Astrocyte (in vitro differentiated cells and primary cell): ENCODE measurements around the gene GH1. TPM values are rescaled to one million over a fixed set of nuclear protein-coding genes. Genes with fewer than 3 reads are reported as not detected.

Experiments used
- DNase-seq: peaks from one replicate; pipeline ENCODE4 v3.0.0-alpha.2; 2010; ENCODE audit warnings: low read depth
- FAIRE-seq: peaks from 2 replicates; lab custom pipeline; 2011; peaks lifted over from hg19 to GRCh38; lab: Jason Lieb, UNC
- H2AFZ ChIP-seq: 2 replicates; pipeline ENCODE4 v1.6.0; 2012; ENCODE audit warnings: low read depth, low read length, inconsistent platforms
- H3K27ac ChIP-seq: 2 replicates; pipeline ENCODE4 v1.5.1; 2011; ENCODE audit warnings: low read depth, low read length, inconsistent platforms
- H3K27me3 ChIP-seq: 2 replicates; pipeline ENCODE4 v1.6.0; 2011; ENCODE audit warnings: low read length, inconsistent platforms; ENCODE audit not compliant: insufficient read depth
- H3K36me3 ChIP-seq: 2 replicates; pipeline ENCODE4 v1.5.1; 2011; ENCODE audit warnings: low read length, inconsistent platforms; ENCODE audit not compliant: insufficient read depth
- H3K4me1 ChIP-seq: 2 replicates; pipeline ENCODE4 v1.5.1; 2011; ENCODE audit warnings: low read length, inconsistent platforms; ENCODE audit not compliant: insufficient read depth
- H3K4me2 ChIP-seq: 2 replicates; pipeline ENCODE4 v1.6.0; 2012; ENCODE audit warnings: low read length, inconsistent platforms
- H3K4me3 ChIP-seq: 2 replicates; pipeline ENCODE4 v1.5.1; 2011; ENCODE audit warnings: low read depth, mild to moderate bottlenecking, low read length, inconsistent platforms; ENCODE audit not compliant: insufficient read depth
- H3K79me2 ChIP-seq: 2 replicates; pipeline ENCODE4 v1.6.0; 2012; ENCODE audit warnings: mild to moderate bottlenecking, low read length, inconsistent platforms; ENCODE audit not compliant: insufficient read depth
- H3K9ac ChIP-seq: 2 replicates; pipeline ENCODE4 v1.6.0; 2012; ENCODE audit warnings: mild to moderate bottlenecking, low read length, inconsistent platforms
- H3K9me3 ChIP-seq: 2 replicates; pipeline ENCODE4 v1.5.1; 2012; ENCODE audit warnings: low read depth, mild to moderate bottlenecking, low read length, inconsistent platforms; ENCODE audit not compliant: insufficient read depth
- H4K20me1 ChIP-seq: 2 replicates; pipeline ENCODE4 v1.6.0; 2012; ENCODE audit warnings: low read length, inconsistent platforms; ENCODE audit not compliant: insufficient read depth
- H3K27ac Mint-ChIP-seq: one replicate; pipeline ENCODE4 v1.8.0; 2021; ENCODE audit warnings: mild to moderate bottlenecking, mixed read lengths; ENCODE audit not compliant: unreplicated experiment
- H3K27me3 Mint-ChIP-seq: one replicate; pipeline ENCODE4 v1.8.0; 2021; ENCODE audit warnings: low read depth, mixed read lengths; ENCODE audit not compliant: unreplicated experiment
- H3K36me3 Mint-ChIP-seq: one replicate; pipeline ENCODE4 v1.8.0; 2021; ENCODE audit warnings: low read depth, mixed read lengths; ENCODE audit not compliant: unreplicated experiment
- H3K4me1 Mint-ChIP-seq: one replicate; pipeline ENCODE4 v1.8.0; 2021; ENCODE audit warnings: low read depth, mixed read lengths; ENCODE audit not compliant: unreplicated experiment
- H3K4me3 Mint-ChIP-seq: one replicate; pipeline ENCODE4 v1.8.0; 2021; ENCODE audit warnings: mild to moderate bottlenecking, moderate library complexity, mixed read lengths; ENCODE audit not compliant: unreplicated experiment
- H3K9me3 Mint-ChIP-seq: one replicate; pipeline ENCODE4 v1.8.0; 2021; ENCODE audit warnings: mild to moderate bottlenecking, mixed read lengths; ENCODE audit not compliant: unreplicated experiment
- CTCF ChIP-seq: IDR thresholded peaks from 2 replicates; pipeline ENCODE4 v1.5.1; 2011; ENCODE audit warnings: low read depth, mild to moderate bottlenecking, inconsistent platforms, low read length, moderate library complexity; ENCODE audit not compliant: insufficient read depth
- EZH2 ChIP-seq: IDR thresholded peaks from 2 replicates; pipeline ENCODE4 v1.6.1; 2012; ENCODE audit warnings: mild to moderate bottlenecking, low read length, inconsistent platforms; ENCODE audit not compliant: insufficient read depth
- total RNA-seq: library from RNA; stranded (reverse); gene quantifications from 2 replicates; pipeline ENCODE4 v1.2.1, GENCODE V29; 2021

The GH1 gene
- total RNA-seq, 1 donor from 2014 or later, result not detected

- Histone ChIP-seq H3K4me3 (no peak overlapping the region), H2AFZ (no peak overlapping the region), H3K27me3 (peaks cover 5% of the 10 kb centered on the region), H3K36me3 (no peaks in the 10 kb centered on the region), H3K4me1 (no peaks in the 10 kb centered on the region), H3K9ac (no peak overlapping the region), H3K27ac (no peak overlapping the region), H3K9me3 (no peaks in the 10 kb centered on the region), H3K4me2 (no peak overlapping the region), H4K20me1 (no peaks in the 10 kb centered on the region), H3K79me2 (no peaks in the 10 kb centered on the region)
- no peaks in the 10 kb centered on the region for H3K36me3 Mint-ChIP-seq
- peaks cover 21% of the 10 kb centered on the region for H3K27me3 Mint-ChIP-seq
- DNase-seq, result no peak
- no peak overlapping the region for H3K4me3 Mint-ChIP-seq
- TF ChIP-seq CTCF (no peak), EZH2 (no peak)
- H3K9me3 Mint-ChIP-seq, result no peaks in the 10 kb centered on the region
- no peaks in the 10 kb centered on the region for H3K4me1 Mint-ChIP-seq
- no peak overlapping the region for H3K27ac Mint-ChIP-seq
- FAIRE-seq, result no peak
Observed at GRCh38 chr17:63934183-63935112, 15.8 kb upstream of the GH1 start.

DNA sequence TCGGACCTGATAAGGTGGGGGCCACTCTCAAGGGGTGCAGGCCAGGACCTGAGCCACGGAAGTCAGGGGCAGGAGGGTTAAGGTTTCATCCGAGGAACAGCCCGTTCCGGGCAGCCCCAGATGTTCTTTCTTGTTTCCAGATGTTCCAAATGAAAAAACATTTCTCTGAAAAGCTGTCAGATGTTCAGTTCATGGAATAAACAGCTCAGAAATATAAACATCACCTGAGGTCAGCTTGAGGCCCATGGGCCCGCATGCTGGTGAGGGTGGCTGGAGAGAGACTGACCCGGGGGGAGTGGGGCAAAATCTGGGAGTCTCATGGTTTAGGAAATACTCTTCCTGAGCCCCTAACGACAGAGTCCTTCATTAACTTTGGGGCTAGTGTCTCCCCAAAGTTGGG is 15.0 kb upstream of the GH1 start:
- no peaks in the 10 kb centered on the region for H3K36me3 Mint-ChIP-seq
- TF ChIP-seq EZH2 (no peak), CTCF (no peak)
- no peak overlapping the region for H3K4me2 ChIP-seq
- H3K9ac ChIP-seq, result no peak overlapping the region
- H2AFZ ChIP-seq, result no peak overlapping the region
- no peaks in the 10 kb centered on the region for H3K36me3 ChIP-seq
- H3K9me3 ChIP-seq, result no peaks in the 10 kb centered on the region
- no peaks in the 10 kb centered on the region for H3K79me2 ChIP-seq
- H3K27me3 ChIP-seq, result peaks cover 5% of the 10 kb centered on the region
- H3K4me1 ChIP-seq, result no peaks in the 10 kb centered on the region
- H3K9me3 Mint-ChIP-seq, result no peaks in the 10 kb centered on the region
- no peaks in the 10 kb centered on the region for H3K4me1 Mint-ChIP-seq
- H3K4me3 ChIP-seq, result no peak overlapping the region
- H3K4me3 Mint-ChIP-seq, result no peak overlapping the region
- H3K27me3 Mint-ChIP-seq, result peaks cover 17% of the 10 kb centered on the region
- DNase-seq, result no peak
- no peaks in the 10 kb centered on the region for H4K20me1 ChIP-seq
- H3K27ac ChIP-seq, result no peak overlapping the region
- no peak overlapping the region for H3K27ac Mint-ChIP-seq
- no peak for FAIRE-seq

GRCh38 chr17:63932721-63933120 is 14.1 kb upstream of the GH1 start:
- no peak overlapping the region for H3K9ac ChIP-seq
- no peak for DNase-seq
- H3K79me2 ChIP-seq, result no peaks in the 10 kb centered on the region
- peaks cover 5% of the 10 kb centered on the region for H3K27me3 ChIP-seq
- H4K20me1 ChIP-seq, result no peaks in the 10 kb centered on the region
- H3K36me3 ChIP-seq, result no peaks in the 10 kb centered on the region
- H3K4me2 ChIP-seq, result no peak overlapping the region
- FAIRE-seq, result no peak
- TF ChIP-seq EZH2, result no peak
- TF ChIP-seq CTCF, result no peak
- Mint-ChIP-seq H3K9me3 (no peaks in the 10 kb centered on the region), H3K4me3 (no peak overlapping the region), H3K4me1 (no peaks in the 10 kb centered on the region), H3K27me3 (peaks cover 17% of the 10 kb centered on the region), H3K27ac (no peak overlapping the region), H3K36me3 (no peaks in the 10 kb centered on the region)
- no peaks in the 10 kb centered on the region for H3K4me1 ChIP-seq
- H3K27ac ChIP-seq, result no peak overlapping the region
- no peak overlapping the region for H3K4me3 ChIP-seq
- no peaks in the 10 kb centered on the region for H3K9me3 ChIP-seq
- H2AFZ ChIP-seq, result no peak overlapping the region
